PC-9 (cell line): ENCODE results near the gene C1D. TPM values are rescaled to one million over a fixed set of nuclear protein-coding genes. Genes with fewer than 3 reads are reported as not detected.

Experiments
- BruUV-seq: library from RNA; stranded (reverse); fragments of 400-500 nt; replicated peaks from 2 replicates; lab custom pipeline; 2021; lab: Mats Ljungman, UMichigan
- CTCF ChIA-PET: fragments of 300-600 bp; sonication (Branson Sonifier 250); formaldehyde crosslinking; loops from one replicate; lab custom pipeline; 2022; ENCODE audit warnings: antibody characterized with exemption; lab: Charles Lee
- POLR2A ChIA-PET: fragments of 300-600 bp; sonication (Branson Sonifier 250); formaldehyde crosslinking; loops from one replicate; lab custom pipeline; 2022; ENCODE audit warnings: antibody characterized with exemption; ENCODE audit not compliant: unreplicated experiment; lab: Charles Lee
- DNase-seq, 2 experiments: peaks; one replicate each; pipeline versions ENCODE4 v3.0.0 to v3.0.0-alpha.2; 2015 to 2022; ENCODE audit warnings: mixed read lengths in 1 of 2
- H2AFZ ChIP-seq: fragments of 200-600 bp; sonication (generic); 2 replicates; pipeline ENCODE4 v1.8.1; 2017; ENCODE audit warnings: antibody characterized with exemption
- H3F3A ChIP-seq: fragments of 200-600 bp; sonication (generic); 2 replicates; pipeline ENCODE4 v1.8.1; 2017; ENCODE audit warnings: antibody characterized with exemption, mild to moderate bottlenecking, low read depth; ENCODE audit not compliant: insufficient read depth
- H3K27ac ChIP-seq: fragments of 200-600 bp; sonication (generic); 2 replicates; pipeline ENCODE4 v1.6.1; 2016; ENCODE audit warnings: mixed run types
- H3K27me3 ChIP-seq: fragments of 200-600 bp; sonication (generic); 2 replicates; pipeline ENCODE4 v1.6.1; 2016; ENCODE audit warnings: low read depth, mixed run types; ENCODE audit not compliant: insufficient read depth
- H3K36me3 ChIP-seq: fragments of 200-600 bp; sonication (generic); 2 replicates; pipeline ENCODE4 v1.6.1; 2016; ENCODE audit warnings: low read depth, mixed run types
- H3K4me1 ChIP-seq: fragments of 200-600 bp; sonication (generic); replicated peaks from 2 replicates; pipeline ENCODE4 v1.6.1; 2016; ENCODE audit warnings: mixed run types; ENCODE audit not compliant: insufficient read depth
- H3K4me2 ChIP-seq: fragments of 200-600 bp; sonication (generic); 2 replicates; pipeline ENCODE4 v1.6.1; 2017; ENCODE audit warnings: mixed run types
- H3K4me3 ChIP-seq: fragments of 200-600 bp; sonication (generic); 2 replicates; pipeline ENCODE4 v1.6.1; 2016; ENCODE audit warnings: mixed run types
- H3K79me2 ChIP-seq: fragments of 200-600 bp; sonication (generic); 2 replicates; pipeline ENCODE4 v1.6.1; 2017; ENCODE audit warnings: low read depth, mixed run types
- H3K9me2 ChIP-seq: fragments of 200-600 bp; sonication (generic); 2 replicates; pipeline ENCODE4 v1.8.1; 2017; ENCODE audit warnings: mild to moderate bottlenecking; ENCODE audit not compliant: insufficient read depth
- H3K9me3 ChIP-seq: fragments of 200-600 bp; sonication (generic); 2 replicates; pipeline ENCODE4 v1.8.1; 2016; ENCODE audit warnings: low read depth; ENCODE audit not compliant: insufficient read depth
- H4K20me1 ChIP-seq: fragments of 200-600 bp; sonication (generic); 2 replicates; pipeline ENCODE4 v1.8.1; 2017; ENCODE audit not compliant: insufficient read depth
- EZH2 ChIP-seq: fragments of 200-600 bp; sonication (generic); IDR thresholded peaks from 2 replicates; pipeline ENCODE4 v1.8.0; 2017; ENCODE audit warnings: antibody characterized with exemption, low read depth
- intact Hi-C: fragments of 100-400 bp; cut with micrococcal nuclease; formaldehyde crosslinking; loops from one replicate; pipeline ENCODE4 v1.10.0; 2022; ENCODE audit not compliant: unreplicated experiment
- total RNA-seq: library from RNA; stranded (reverse); gene quantifications from 2 replicates; pipeline ENCODE4 v1.2.3, GENCODE V29; 2021
- TF ChIP-seq, protein P1 (sequence below): fragments of 200-600 bp; sonication (generic); conservative IDR thresholded peaks from 2 replicates; pipeline ENCODE4 v1.6.1; 2017; ENCODE audit warnings: mixed run types, antibody characterized with exemption, mild to moderate bottlenecking, moderate library complexity

The C1D gene
- total RNA-seq, 1 experiment from 2014 or later: 24.8 TPM

DNA sequence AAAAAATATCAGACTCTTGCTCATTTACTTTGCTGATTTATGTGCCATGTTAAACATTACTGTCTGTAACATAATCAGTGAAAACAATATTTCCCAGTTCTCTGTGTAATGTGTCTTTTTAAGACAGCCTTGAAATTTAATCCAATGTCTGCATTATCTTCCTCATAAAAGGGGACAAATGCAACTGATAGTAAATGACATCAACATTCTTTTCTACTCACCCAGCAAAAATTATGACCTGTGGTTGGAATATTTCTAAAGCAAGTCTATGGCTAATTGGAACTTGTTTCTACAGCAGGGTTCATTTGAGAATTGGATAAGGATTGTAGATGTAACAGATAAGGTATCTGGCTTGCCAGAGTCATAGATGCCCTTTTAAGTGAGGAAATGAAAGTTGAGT lies 34.8 kb downstream of the C1D start:
- POLR2A ChIA-PET: no interaction called here
- Histone ChIP-seq H4K20me1 (no peaks in the 10 kb centered on the region), H3K79me2 (no peaks in the 10 kb centered on the region), H3K27me3 (0 out of 2 replicates have a peak, but pooled peaks cover 7% of the 10 kb centered on the region), H3K9me2 (no peaks in the 10 kb centered on the region), H3K27ac (no peak overlapping the region), H3K4me3 (no peak overlapping the region), H3K36me3 (no peaks in the 10 kb centered on the region), H3K4me2 (no peak overlapping the region), H3K4me1 (no peaks in the 10 kb centered on the region), H3F3A (no peaks in the 10 kb centered on the region), H3K9me3 (no peaks in the 10 kb centered on the region), H2AFZ (no peak overlapping the region)
- no peak for TF ChIP-seq EZH2
- TF ChIP-seq, protein P1, sequence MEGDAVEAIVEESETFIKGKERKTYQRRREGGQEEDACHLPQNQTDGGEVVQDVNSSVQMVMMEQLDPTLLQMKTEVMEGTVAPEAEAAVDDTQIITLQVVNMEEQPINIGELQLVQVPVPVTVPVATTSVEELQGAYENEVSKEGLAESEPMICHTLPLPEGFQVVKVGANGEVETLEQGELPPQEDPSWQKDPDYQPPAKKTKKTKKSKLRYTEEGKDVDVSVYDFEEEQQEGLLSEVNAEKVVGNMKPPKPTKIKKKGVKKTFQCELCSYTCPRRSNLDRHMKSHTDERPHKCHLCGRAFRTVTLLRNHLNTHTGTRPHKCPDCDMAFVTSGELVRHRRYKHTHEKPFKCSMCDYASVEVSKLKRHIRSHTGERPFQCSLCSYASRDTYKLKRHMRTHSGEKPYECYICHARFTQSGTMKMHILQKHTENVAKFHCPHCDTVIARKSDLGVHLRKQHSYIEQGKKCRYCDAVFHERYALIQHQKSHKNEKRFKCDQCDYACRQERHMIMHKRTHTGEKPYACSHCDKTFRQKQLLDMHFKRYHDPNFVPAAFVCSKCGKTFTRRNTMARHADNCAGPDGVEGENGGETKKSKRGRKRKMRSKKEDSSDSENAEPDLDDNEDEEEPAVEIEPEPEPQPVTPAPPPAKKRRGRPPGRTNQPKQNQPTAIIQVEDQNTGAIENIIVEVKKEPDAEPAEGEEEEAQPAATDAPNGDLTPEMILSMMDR: no peak
- CTCF ChIA-PET: no interaction called here
- BruUV-seq: no TSS peak
- DNase-seq: no peak
- intact Hi-C loops: no loop called here

DNA sequence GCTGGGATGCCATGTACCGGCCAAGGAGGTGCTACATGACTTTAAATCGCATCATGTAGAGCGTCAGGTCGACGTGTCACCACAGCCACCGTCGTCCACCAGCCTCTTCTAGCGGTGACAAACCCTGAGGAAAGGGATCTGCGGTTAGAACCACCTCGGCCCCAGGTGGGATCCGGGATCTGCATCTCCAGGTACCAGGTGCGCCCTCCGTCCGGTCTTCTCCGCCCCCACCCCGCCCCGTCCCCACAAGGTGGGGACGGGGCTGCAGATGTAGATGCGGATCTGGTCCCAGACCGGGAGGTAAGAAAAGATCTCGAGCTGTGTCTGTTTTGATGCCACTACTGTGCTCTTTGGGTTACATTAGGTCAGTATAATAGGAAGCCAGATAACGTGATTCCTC lies 38.4 kb downstream of the C1D start:
- BruUV-seq: no TSS peak
- Histone ChIP-seq H3K36me3 (no peaks in the 10 kb centered on the region), H3K27me3 (0 out of 2 replicates have a peak, but pooled peaks cover 7% of the 10 kb centered on the region), H3K79me2 (no peaks in the 10 kb centered on the region), H4K20me1 (no peaks in the 10 kb centered on the region), H3F3A (no peaks in the 10 kb centered on the region), H3K4me3 (no peak overlapping the region), H3K9me2 (no peaks in the 10 kb centered on the region), H3K4me1 (no peaks in the 10 kb centered on the region), H3K4me2 (no peak overlapping the region), H3K9me3 (no peaks in the 10 kb centered on the region), H3K27ac (no peak overlapping the region), H2AFZ (no peak overlapping the region)
- intact Hi-C loops: no loop called here
- POLR2A ChIA-PET: no interaction called here
- TF ChIP-seq, protein P1: no peak
- no peak for TF ChIP-seq EZH2
- CTCF ChIA-PET: no interaction called here
- no peak for DNase-seq

DNA sequence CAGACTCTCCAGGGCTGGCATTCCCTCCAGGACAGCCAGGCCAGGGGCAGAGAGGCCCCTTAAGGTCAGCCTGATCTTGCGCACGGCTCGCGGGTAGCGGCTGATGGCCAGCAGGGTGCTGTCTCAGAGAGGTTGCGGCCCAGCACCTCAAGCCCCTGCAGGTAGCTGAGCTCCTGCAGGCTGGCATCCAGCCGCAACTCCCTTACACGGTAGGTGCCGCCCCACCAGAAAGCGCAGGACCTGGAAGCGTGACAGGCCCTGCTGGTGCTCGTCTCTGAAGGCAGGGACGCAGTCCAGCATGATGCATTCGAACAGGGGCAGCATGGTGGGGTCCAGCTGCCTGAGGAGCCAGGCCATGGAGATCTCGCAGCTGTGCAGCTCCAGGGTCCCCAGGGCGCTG lies 38.9 kb downstream of the C1D start:
- Histone ChIP-seq H3K9me3 (no peaks in the 10 kb centered on the region), H3K79me2 (no peaks in the 10 kb centered on the region), H3K36me3 (no peaks in the 10 kb centered on the region), H3K27me3 (0 out of 2 replicates have a peak, but pooled peaks cover 7% of the 10 kb centered on the region), H3K27ac (no peak overlapping the region), H3K4me3 (no peak overlapping the region), H2AFZ (no peak overlapping the region), H3K4me2 (no peak overlapping the region), H3F3A (no peaks in the 10 kb centered on the region), H3K4me1 (no peaks in the 10 kb centered on the region), H4K20me1 (no peaks in the 10 kb centered on the region), H3K9me2 (no peaks in the 10 kb centered on the region)
- BruUV-seq: no TSS peak
- ChIA-PET POLR2A (no interaction called here), CTCF (no interaction called here)
- no peak for DNase-seq
- intact Hi-C loops: no loop called here
- no peak for TF ChIP-seq EZH2
- TF ChIP-seq, protein P1: no peak
